HG03066 (cell line): ENCODE results near the gene TRAF3.

Source experiments
- ATAC-seq: cut with Tn5 transposase; IDR thresholded peaks from one replicate; pipeline ENCODE4 v1.9.1; 2021; ENCODE audit warnings: low read depth; ENCODE audit not compliant: unreplicated experiment

Gene TRAF3

GRCh38 chr14:102949062-102949800 lies 172.0 kb downstream of the TRAF3 start:
- no peak for ATAC-seq

- ATAC-seq: no peak
Measured at GRCh38 chr14:102949801-102950451, 172.7 kb downstream of the TRAF3 start.

- no peak for ATAC-seq
Measured at GRCh38 chr14:102951034-102951433, 173.8 kb downstream of the TRAF3 start.

GRCh38 chr14:102951799-102952198 lies 174.6 kb downstream of the TRAF3 start:
- no peak for ATAC-seq

- ATAC-seq: no peak
Measured at GRCh38 chr14:102952276-102952675, 175.0 kb downstream of the TRAF3 start.

GRCh38 chr14:102953100-102953499 lies 175.9 kb downstream of the TRAF3 start:
- no peak for ATAC-seq

- ATAC-seq: no peak
Measured at GRCh38 chr14:102954081-102954789, 177.0 kb downstream of the TRAF3 start.

- ATAC-seq: no peak
Measured at GRCh38 chr14:102955636-102956408, 178.6 kb downstream of the TRAF3 start.

GRCh38 chr14:102957222-102957621 lies 180.0 kb downstream of the TRAF3 start:
- no peak for ATAC-seq

GRCh38 chr14:102958461-102958860 lies 181.2 kb downstream of the TRAF3 start:
- no peak for ATAC-seq
